ENCODE data around the gene LOXL1. TPM values are rescaled to one million over a fixed set of nuclear protein-coding genes. Genes with fewer than 3 reads are reported as not detected.
A peak's percentile ranks its signal among the peaks of the same experiment; 100 is the strongest.

The LOXL1 gene
- total RNA-seq, result 1 to 10 TPM; 1.9 to 2.5 TPM

GRCh38 chr15:73926219-73927002 lies at the start of gene LOXL1:
TSS of gene LOXL1 (plus strand) at chr15:73926462. CDS start at chr15:73926784, 322 bp downstream.
- intact Hi-C loops (cut with DNase I, micrococcal nuclease), result loop anchor here (1.0 to 5.0 kb wide), 5 partner anchors 29 to 68 kb away; partner anchors contain the start of genes PML (in 1 of the 2) and TBC1D21 (in 1 of the 2)
- H3K36me3 Mint-ChIP-seq (ENCODE audit: low read depth), result no peaks in the 10 kb centered on the region
- DNase-seq, result no peak
- H3K27me3 Mint-ChIP-seq, result no peaks in the 10 kb centered on the region
- ChIA-PET POLR2A (no interaction called here), CTCF (interaction anchor here (0.6 to 1.9 kb wide), 4 partner anchors 9 to 127 kb away, joined by 3 to 11 read pairs (median 4); no protein-coding TSS in a partner anchor)
- H3K27ac Mint-ChIP-seq, result no peak within 1 kb of the TSS
- ATAC-seq, result no peak
- peak within 1 kb of the TSS; percentile 72 for H3K4me3 Mint-ChIP-seq
- peaks cover 41% of the 10 kb centered on the region for H3K4me1 Mint-ChIP-seq
- no peaks in the 10 kb centered on the region for H3K9me3 Mint-ChIP-seq (ENCODE audit: low read depth)

GRCh38 chr15:73879426-73879825 lies 46.8 kb upstream of the LOXL1 start:
- POLR2A ChIA-PET, result no interaction called here

GRCh38 chr15:73881579-73882320 lies 44.5 kb upstream of the LOXL1 start:
- no peak for DNase-seq
- intact Hi-C loops (cut with DNase I, micrococcal nuclease), result no loop called here
- CTCF ChIA-PET, result no interaction called here
- H3K36me3 Mint-ChIP-seq (ENCODE audit: low read depth), result no peaks in the 10 kb centered on the region
- ATAC-seq, result no peak
- no peaks in the 10 kb centered on the region for H3K9me3 Mint-ChIP-seq (ENCODE audit: low read depth)
- H3K27me3 Mint-ChIP-seq, result peaks cover 6% of the 10 kb centered on the region
- POLR2A ChIA-PET, result no interaction called here
- no peaks in the 10 kb centered on the region for H3K4me1 Mint-ChIP-seq
- no peak overlapping the region for H3K4me3 Mint-ChIP-seq
- H3K27ac Mint-ChIP-seq, result no peak overlapping the region

More at GRCh38 chr15:73879426-73879825, 46.8 kb upstream of the LOXL1 start:
- peaks cover 10% of the 10 kb centered on the region for H3K27me3 Mint-ChIP-seq
- intact Hi-C loops (cut with DNase I, micrococcal nuclease), result no loop called here
- ATAC-seq (peak; percentile 30), DNase-seq (no peak)
- H3K27ac Mint-ChIP-seq, result no peak overlapping the region
- H3K36me3 Mint-ChIP-seq (ENCODE audit: low read depth), result no peaks in the 10 kb centered on the region
- CTCF ChIA-PET, result interaction anchor here (0.9 kb wide), 1 partner anchor 18 kb away, joined by 4 read pairs; no protein-coding TSS in a partner anchor
- no peaks in the 10 kb centered on the region for H3K9me3 Mint-ChIP-seq (ENCODE audit: low read depth)
- no peak overlapping the region for H3K4me3 Mint-ChIP-seq
- no peaks in the 10 kb centered on the region for H3K4me1 Mint-ChIP-seq

- no peak overlapping the region for H3K4me3 Mint-ChIP-seq
- no peak for ATAC-seq
- no peak overlapping the region for H3K27ac Mint-ChIP-seq
- no peaks in the 10 kb centered on the region for H3K4me1 Mint-ChIP-seq
- ChIA-PET POLR2A (no interaction called here), CTCF (interaction anchor here (0.6 kb wide), 1 partner anchor 9 kb away, joined by 3 read pairs; no protein-coding TSS in a partner anchor)
- no peaks in the 10 kb centered on the region for H3K9me3 Mint-ChIP-seq (ENCODE audit: low read depth)
- no peak for DNase-seq
- H3K27me3 Mint-ChIP-seq, result peaks cover 4% of the 10 kb centered on the region
- intact Hi-C loops (cut with DNase I, micrococcal nuclease), result no loop called here
- H3K36me3 Mint-ChIP-seq (ENCODE audit: low read depth), result no peaks in the 10 kb centered on the region
These were observed 43.4 kb upstream of the LOXL1 start for GRCh38 chr15:73882761-73883419.

GRCh38 chr15:73884159-73884558 lies 42.1 kb upstream of the LOXL1 start:
- no peaks in the 10 kb centered on the region for H3K36me3 Mint-ChIP-seq (ENCODE audit: low read depth)
- H3K9me3 Mint-ChIP-seq (ENCODE audit: low read depth), result no peaks in the 10 kb centered on the region
- CTCF ChIA-PET, result interaction anchor here (1.9 kb wide), 1 partner anchor 10 kb away, joined by 6 read pairs; no protein-coding TSS in a partner anchor
- no peaks in the 10 kb centered on the region for H3K4me1 Mint-ChIP-seq
- H3K27me3 Mint-ChIP-seq, result peaks cover 5% of the 10 kb centered on the region
- POLR2A ChIA-PET, result no interaction called here
- no peak overlapping the region for H3K27ac Mint-ChIP-seq
- no peak overlapping the region for H3K4me3 Mint-ChIP-seq
- DNase-seq (no peak), ATAC-seq (no peak)
- intact Hi-C loops (cut with DNase I, micrococcal nuclease), result no loop called here

- H3K4me1 Mint-ChIP-seq, result no peaks in the 10 kb centered on the region
- intact Hi-C loops (cut with DNase I, micrococcal nuclease), result no loop called here
- no peak for ATAC-seq
- DNase-seq, result peak; percentile 1
- H3K36me3 Mint-ChIP-seq (ENCODE audit: low read depth), result no peaks in the 10 kb centered on the region
- no peak overlapping the region for H3K27ac Mint-ChIP-seq
- ChIA-PET POLR2A (no interaction called here), CTCF (interaction anchor here (0.7 to 1.9 kb wide), 2 partner anchors 9 to 12 kb away, joined by 4 to 6 read pairs; no protein-coding TSS in a partner anchor)
- no peaks in the 10 kb centered on the region for H3K9me3 Mint-ChIP-seq (ENCODE audit: low read depth)
- H3K27me3 Mint-ChIP-seq, result peaks cover 8% of the 10 kb centered on the region
- H3K4me3 Mint-ChIP-seq, result no peak overlapping the region
These were observed 40.1 kb upstream of the LOXL1 start for GRCh38 chr15:73885954-73886700.

GRCh38 chr15:73886717-73887345 lies 39.4 kb upstream of the LOXL1 start:
- Mint-ChIP-seq H3K27ac (no peak overlapping the region), H3K4me3 (no peak overlapping the region), H3K9me3 (ENCODE audit: low read depth) (no peaks in the 10 kb centered on the region), H3K36me3 (ENCODE audit: low read depth) (no peaks in the 10 kb centered on the region), H3K4me1 (no peaks in the 10 kb centered on the region), H3K27me3 (peaks cover 8% of the 10 kb centered on the region)
- no peak for DNase-seq
- ChIA-PET CTCF (interaction anchor here (0.8 kb wide), 1 partner anchor 72 kb away, joined by 3 read pairs; no protein-coding TSS in a partner anchor), POLR2A (no interaction called here)
- intact Hi-C loops (cut with DNase I, micrococcal nuclease), result no loop called here
- no peak for ATAC-seq

- CTCF ChIA-PET, result interaction anchor here (0.8 to 1.4 kb wide), 3 partner anchors 19 to 71 kb away, joined by 3 read pairs; no protein-coding TSS in a partner anchor
- Mint-ChIP-seq H3K4me3 (no peak overlapping the region), H3K27ac (no peak overlapping the region), H3K9me3 (ENCODE audit: low read depth) (no peaks in the 10 kb centered on the region), H3K27me3 (peaks cover 4% of the 10 kb centered on the region), H3K36me3 (ENCODE audit: low read depth) (no peaks in the 10 kb centered on the region), H3K4me1 (no peaks in the 10 kb centered on the region)
- ATAC-seq (no peak), DNase-seq (no peak)
- intact Hi-C loops (cut with DNase I, micrococcal nuclease), result no loop called here
- POLR2A ChIA-PET, result no interaction called here
These were observed 38.8 kb upstream of the LOXL1 start for GRCh38 chr15:73887481-73887880.

GRCh38 chr15:73888224-73889041 lies 37.8 kb upstream of the LOXL1 start:
- CTCF ChIA-PET, result interaction anchor here (0.6 to 1.4 kb wide), 4 partner anchors 14 to 694 kb away, joined by 3 read pairs; no protein-coding TSS in a partner anchor

More at GRCh38 chr15:73888224-73889041, 37.8 kb upstream of the LOXL1 start:
- Mint-ChIP-seq H3K27ac (no peak overlapping the region), H3K4me3 (no peak overlapping the region), H3K36me3 (ENCODE audit: low read depth) (no peaks in the 10 kb centered on the region), H3K4me1 (no peaks in the 10 kb centered on the region), H3K27me3 (peaks cover 4% of the 10 kb centered on the region), H3K9me3 (ENCODE audit: low read depth) (no peaks in the 10 kb centered on the region)
- ATAC-seq (no peak), DNase-seq (no peak)
- intact Hi-C loops (cut with DNase I, micrococcal nuclease), result no loop called here
- POLR2A ChIA-PET, result no interaction called here

All from activated CD4-positive, alpha-beta T cell treated with anti-CD3 and anti-CD28 coated beads for 36 hours (primary cell).